Activated CD8-positive, alpha-beta memory T cell treated with anti-CD3 and anti-CD28 coated beads for 48 hours (primary cell): ENCODE results near the gene SLC46A2.

Experiments
- DNase-seq, 3 experiments: peaks; one replicate each; pipeline ENCODE4 v3.0.0-alpha.2; 2020; ENCODE audit warnings: low read depth in 2 of 3, low spot score in 2 of 3

SLC46A2 gene, protein sequence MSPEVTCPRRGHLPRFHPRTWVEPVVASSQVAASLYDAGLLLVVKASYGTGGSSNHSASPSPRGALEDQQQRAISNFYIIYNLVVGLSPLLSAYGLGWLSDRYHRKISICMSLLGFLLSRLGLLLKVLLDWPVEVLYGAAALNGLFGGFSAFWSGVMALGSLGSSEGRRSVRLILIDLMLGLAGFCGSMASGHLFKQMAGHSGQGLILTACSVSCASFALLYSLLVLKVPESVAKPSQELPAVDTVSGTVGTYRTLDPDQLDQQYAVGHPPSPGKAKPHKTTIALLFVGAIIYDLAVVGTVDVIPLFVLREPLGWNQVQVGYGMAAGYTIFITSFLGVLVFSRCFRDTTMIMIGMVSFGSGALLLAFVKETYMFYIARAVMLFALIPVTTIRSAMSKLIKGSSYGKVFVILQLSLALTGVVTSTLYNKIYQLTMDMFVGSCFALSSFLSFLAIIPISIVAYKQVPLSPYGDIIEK

DNA sequence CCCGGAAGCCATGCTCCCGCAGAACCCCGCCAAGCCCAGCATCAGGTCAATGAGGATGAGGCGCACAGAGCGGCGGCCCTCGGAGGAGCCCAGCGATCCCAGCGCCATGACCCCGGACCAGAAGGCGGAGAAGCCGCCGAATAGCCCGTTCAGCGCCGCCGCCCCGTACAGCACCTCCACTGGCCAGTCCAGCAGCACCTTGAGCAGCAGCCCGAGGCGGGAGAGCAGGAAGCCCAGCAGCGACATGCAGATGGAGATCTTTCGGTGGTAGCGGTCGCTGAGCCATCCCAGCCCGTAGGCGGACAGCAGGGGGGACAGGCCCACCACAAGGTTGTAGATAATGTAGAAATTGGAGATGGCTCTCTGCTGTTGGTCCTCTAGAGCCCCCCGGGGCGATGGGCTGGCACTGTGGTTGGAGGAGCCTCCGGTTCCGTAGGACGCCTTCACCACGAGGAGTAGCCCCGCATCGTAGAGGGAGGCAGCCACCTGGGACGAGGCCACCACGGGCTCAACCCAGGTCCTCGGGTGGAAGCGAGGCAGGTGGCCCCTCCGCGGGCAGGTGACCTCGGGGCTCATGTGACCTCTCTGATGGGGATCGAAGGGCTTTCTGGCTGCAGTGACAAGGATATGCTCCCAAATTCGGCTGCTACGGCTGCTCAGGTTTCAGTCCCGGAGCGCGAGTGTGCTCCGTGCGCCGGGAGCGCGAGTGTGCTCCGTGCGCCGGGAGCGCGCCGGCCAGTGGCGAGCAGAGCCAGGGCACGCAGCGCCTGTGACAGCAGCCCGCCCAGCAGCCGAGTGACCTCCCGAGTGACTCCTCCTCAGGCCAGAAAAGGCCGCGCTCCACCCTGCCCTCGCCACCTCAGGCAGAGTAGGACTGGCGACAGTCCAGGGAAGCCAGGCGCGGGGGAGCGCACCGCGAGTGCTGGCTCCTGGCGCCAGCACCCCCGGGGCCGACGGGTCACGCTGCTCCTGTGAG, at the start of gene SLC46A2:
Gene SLC46A2, minus strand, starts transcription at position 771 of the 976 bp plus-strand sequence. Its CDS starts 195 bp downstream, at position 576.
- DNase-seq = no peak

DNA sequence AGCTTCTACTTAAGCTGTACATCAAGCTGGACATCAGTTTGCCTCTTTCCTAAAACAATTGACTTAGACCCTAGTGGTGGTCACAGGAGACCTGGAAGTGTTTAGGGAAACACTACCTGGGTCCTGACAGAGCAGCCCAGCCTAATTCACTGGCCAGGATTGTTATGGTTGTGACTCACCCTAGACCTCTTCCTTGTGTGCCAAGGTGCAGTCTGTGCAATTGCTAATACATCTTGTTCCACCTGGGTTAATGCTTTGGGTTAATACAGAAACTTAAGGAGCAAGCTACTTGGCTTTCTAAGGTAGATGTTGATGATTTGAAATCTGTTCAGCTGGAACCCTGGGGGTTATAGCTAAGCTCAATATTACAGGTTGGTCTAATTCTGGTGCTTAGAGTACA, 48.7 kb upstream of the SLC46A2 start:
- DNase-seq = no peak

DNA sequence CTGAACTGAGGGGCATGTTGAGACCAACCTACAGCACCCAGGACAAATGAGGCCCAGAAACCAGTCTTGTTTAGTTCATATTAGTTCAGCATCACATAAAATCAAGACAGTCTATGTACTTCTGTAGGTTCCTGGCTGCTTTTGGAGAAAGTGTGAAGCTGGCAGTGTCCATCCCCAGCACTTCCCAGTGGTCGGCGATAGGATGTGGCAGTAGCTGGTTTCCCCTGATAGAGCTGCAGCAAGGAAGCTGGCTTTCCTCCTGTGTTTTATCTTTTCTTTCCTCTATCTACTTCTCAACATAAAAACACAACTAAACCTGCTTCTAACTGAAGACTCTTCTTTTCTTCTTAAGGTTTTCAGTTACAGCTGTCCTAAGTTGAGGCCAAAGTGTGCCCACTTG, 43.0 kb upstream of the SLC46A2 start:
- DNase-seq = no peak

DNA sequence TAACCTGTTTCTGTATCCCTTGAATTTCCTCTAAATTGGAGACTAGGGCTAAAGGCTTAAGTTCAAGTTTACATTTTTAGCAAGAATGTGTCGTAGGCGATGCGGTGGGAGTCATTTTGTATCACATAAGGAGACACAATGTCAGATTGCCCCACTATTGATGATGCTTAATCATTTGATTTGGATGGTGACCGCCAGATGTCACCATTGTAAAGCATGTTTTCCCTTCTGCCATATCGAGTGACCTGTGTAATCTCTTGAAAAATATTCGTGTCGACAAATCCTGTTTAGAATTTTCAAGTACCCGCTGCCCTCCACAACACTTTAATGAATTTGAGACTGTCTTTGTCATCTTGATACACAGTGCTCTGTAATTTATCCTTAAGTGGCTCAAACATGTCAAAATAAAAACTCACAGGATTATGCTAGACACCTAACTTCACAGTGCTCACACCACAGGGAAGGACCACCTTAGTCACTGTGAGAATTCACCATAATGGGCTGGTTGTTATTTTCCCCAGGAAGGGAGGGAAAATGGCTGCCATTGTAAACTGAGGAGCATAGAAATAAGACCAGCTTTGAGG, 34.5 kb upstream of the SLC46A2 start:
- no peak for DNase-seq

DNA sequence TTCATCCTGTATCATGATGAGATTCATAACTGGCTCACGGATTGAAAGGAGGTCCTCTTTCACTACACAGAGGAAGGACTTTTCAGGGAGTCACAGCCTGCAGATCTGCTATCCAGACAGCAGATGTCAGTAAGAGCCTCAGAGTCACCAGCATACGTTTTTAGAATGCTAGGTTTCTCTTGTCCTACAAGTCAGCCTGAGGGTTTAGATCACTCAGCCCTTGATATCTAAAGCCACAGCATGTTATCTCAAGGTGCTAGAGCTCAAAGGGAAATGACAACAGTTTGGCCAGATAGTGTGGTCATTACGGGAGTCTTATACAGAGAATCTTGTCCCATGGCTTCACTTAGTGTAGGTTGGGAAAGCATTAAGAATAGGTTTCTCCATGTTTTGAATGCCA, 30.9 kb upstream of the SLC46A2 start:
- DNase-seq = no peak

DNA sequence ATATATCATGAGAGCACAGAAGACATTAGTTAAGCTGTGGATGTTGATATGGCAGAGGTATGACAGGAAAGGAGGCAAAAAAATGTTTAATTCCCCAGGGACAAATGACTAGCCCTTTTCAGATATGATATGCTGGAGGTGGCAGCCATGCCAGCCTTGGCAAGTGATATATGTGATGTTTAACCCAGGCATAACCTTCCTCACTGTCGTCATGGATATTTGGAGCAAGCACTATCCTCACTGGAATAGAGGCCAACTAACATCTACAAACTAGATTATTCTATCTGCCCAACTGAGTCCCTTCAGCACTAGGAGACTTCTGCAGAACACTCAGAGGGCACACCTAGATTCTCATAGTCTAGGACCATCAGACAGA, 27.3 kb upstream of the SLC46A2 start:
- no peak for DNase-seq

DNA sequence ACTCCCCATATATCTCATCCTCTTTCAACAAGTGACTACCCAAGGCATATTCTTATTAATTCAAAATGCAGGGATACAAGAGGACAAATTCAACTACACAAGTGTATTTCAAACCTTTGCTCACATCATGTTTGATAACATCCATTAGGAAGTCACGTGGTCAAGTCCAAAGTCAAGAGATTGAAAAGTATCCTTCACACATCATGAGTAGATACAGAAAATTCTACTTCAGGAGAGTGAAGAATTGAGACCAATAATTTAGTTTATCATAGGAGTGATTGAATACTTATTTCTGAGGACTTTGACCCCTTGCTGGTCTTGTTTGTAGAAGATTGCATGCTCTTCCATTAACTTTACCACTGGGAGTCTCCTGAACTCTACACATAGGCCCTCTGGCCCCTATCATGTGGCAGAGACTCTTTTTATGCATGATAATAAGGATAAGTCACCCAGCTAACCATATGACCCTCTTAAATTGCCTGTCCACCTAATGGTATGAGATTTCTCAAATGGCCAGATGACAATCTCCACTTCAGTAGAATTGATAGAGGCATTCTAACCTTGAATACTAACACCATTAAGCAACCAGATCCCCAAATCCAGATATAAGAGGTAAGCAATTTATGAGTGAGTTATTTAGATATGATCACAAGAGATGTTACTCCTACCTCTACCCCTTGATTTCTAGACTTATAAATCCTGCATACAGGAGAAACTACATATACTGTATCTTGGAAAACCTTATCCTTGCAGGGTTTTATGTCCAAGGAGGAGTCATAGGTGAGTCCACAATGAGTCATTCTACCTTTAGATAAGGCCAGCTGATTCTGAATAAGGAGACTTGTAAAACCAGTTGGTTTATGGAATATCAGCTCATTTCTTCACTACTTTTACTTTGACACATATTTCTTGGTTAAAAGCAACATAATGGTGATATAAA, 26.6 kb upstream of the SLC46A2 start:
- DNase-seq = no peak

DNA sequence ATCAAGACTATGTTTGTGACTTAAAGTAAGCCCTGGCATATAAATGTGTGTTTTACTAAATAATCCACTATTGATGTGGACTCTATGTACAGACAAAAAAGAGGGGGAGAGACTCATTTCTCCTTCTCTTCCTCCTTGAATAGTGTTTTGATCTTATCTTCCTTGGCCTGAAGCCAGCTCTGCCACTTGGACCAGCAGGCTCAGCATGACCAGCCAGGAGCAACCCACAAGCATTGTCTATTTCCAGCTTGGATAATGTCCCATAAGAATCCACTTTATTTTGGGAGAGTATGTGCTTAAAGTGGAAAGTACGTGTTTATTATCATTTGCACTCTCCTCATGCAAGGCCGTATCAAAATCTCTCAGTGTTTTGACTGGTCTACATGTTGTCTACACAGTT, 23.8 kb upstream of the SLC46A2 start:
- DNase-seq = no peak

DNA sequence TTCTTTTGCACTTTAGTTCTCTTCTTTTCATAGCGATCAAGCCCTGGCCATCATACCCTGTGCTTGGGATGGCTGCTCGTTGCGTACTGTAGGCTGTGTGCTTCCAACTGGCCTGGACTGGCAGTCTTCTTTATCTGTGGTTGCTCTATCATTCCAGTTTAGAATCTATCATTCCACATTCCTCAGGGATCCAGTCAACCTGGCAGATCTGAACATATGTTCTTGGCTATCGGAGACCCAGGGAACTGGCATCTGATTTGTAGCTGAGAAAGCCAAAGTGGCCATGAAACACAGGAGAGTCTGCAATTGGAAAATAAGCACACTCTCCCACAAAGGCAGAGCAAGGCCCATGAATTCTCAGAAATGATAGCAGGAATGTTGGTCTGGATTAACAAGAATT, 22.6 kb upstream of the SLC46A2 start:
- no peak for DNase-seq

DNA sequence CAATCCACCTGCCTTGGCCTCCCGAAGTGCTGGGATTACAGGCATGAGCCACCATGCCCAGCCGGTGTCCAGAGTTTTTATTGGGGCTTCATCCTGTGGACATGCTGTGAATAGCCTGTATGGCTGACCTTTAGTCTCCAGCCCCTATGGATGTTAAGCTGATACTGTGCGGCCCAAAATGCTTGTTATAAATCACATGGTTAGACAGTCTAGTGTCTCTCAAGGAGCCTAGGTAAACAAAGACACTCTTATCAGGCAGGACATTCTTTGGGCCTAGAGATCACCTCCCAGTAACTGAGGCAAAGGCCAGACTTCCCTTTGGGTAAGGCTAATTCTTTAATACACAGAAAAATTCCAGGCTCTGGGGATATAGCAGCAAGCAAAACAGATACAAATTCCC, 22.0 kb upstream of the SLC46A2 start:
- DNase-seq = no peak

DNA sequence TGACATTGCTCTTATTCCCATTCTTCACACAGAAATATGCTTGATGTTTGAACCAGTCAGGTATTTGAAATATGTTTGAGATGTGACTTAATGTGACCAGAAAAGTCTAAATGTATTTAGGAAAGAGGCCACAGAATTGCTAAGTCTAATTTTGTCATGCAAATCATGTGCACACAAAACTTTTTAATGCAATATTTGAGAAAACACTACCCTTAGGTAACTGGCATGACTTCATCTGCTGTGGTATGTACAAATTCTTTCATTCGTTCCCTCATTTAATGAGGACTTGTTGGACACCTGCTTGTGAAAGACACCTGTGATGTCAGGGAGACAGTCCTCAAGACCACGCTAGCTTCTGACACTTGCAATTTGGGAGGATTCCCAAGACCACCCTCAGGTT, 21.1 kb upstream of the SLC46A2 start:
- no peak for DNase-seq

DNA sequence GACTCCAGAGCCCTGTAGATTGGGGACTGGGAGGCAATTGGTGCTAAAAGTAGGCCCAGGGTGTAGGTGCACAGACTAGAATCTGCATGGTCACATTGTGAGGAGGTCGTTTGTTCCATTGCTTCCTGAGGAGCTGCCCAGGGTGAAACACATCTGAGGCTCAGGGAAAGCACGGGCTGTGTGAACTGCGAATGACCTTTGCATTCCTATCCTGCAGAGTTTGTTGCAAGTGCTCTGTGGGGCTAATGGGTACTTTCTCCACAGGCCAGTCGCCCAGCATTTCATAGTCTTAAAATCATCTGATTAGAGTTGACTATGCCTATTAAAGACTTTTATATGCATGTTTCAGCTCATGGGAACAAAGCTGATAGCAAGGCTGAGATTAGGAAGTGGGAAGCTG, 14.4 kb upstream of the SLC46A2 start:
- DNase-seq = no peak

DNA sequence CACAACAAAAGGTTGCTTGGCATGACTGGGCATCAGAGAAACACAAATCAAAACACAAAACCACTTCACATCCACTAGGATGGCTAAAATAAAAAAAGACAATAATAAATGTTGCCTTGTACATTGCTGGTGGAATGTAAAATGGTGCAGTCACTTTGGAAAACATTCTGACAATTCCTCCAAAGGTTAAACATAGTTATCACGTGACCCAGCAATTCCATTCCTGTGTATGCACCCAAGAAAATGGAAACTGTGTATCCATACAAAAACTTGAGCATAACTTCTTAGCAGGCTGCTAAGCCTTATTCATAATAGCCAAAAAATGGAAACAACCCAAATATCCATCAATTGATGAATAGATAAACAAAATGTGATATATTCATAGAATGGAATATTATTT, 10.2 kb upstream of the SLC46A2 start:
- no peak for DNase-seq

DNA sequence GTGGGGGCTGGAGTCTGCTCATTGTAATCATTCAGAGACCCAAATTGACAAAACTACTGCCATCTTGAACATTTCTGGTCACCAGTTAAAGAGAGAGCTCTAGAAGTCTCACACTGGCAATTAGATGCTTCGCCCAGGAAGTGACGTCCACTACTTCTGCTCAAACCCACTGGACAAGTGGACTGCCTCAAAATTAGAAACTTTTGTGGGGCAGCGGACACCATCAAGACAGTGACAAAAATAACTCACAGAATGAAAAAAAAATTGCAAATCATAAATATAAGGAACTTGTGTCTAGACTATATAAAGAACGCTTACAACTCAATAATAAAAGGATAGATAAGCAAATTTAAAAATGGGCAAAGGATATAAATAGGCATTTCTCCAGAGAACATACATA, 9.8 kb upstream of the SLC46A2 start:
- no peak for DNase-seq

DNA sequence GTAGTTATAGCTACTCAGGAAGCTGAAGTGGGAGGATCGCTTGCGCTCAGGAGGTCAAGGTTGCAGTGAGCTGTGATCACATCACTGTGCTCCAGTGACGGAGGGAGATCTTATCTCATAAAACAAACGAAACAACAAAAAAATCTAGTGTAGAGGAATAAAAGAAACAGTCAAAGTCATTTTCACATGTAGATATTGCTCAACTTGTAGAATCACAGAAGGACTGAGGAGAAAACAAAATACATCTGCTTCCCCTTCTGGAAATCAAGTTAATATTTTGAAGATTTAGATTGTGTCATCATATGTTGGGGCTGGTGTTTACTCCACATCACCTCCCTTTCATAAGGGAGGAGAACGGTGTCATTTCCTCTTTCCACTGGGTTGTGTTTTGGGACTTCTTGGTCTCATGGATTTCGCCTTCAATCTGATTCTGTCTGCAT, 8.2 kb upstream of the SLC46A2 start:
- DNase-seq = no peak

DNA sequence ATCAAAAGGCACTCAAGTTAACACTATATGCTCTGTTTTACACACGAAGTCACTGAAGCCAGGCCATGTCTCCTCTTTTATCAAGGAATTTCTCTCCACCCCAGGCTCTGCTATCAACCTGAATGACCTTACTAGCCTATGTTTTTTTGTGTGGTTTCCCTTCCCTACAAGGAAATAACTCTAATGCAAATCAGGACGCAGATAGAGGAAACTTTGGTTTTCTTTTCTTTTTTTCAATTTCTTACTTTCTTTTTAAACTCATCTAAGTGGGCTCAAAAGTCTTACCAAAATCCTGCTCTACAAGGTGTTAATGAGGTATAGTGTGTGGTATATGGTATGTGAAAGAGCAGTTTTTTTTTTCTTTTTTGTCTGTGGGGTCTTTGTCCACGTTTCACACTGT, 5.5 kb upstream of the SLC46A2 start:
- DNase-seq = no peak

DNA sequence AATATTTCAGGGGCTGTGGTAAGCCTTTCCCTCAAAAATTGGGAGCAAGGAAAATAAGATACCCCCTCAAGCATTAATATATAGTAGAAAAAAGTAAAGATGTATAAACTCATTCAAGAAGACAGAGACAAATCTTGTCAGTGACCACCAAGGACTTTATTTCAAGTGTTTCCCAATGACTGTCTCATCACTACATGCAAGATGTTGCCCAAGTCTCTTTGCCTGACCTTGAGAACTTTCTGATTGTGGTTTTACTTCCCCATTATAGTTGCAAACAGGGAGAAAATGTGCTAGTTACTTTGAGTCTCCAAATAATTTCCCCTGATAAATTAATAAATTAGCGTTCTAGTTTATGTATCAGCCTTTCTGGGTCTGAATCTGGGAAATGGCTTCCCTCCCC, 4.0 kb upstream of the SLC46A2 start:
- no peak for DNase-seq

DNA sequence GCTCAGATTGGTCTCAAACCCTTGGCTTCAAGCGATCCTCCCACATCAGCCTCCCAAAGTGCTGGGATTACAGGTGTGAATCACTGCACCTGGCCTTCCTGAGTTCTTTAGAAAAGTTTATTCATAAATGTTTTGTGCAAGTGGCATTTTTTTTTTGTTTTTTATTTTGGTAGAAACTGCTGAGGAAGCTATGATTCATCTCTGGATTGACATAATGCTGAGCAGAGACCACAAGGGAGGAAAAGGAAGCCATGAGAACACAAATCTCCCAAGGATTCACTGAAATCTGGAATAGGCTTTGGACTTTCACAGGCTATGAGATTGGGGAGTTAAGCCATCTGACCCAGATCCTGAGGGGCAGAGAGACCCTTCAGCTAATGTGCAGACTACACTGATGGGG, 3.4 kb upstream of the SLC46A2 start:
- no peak for DNase-seq

DNA sequence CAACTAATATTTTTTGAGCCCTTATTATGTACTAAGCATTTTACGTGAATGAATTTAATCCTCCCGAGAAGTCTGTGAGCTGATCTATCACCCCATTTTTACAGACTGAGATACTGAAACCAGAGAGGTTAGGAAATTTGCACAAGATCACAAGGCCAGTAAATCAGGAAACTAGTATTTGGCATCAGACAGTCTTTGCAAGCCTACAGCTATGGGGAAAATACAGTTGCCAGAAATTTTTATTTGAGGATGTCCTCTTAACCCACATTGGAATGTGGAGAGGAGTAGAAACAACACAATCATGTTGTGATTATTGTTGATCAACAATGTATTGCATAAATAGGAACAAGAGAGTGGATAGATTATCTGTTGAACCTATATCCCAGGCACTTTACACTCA, 2.3 kb upstream of the SLC46A2 start:
- no peak for DNase-seq

DNA sequence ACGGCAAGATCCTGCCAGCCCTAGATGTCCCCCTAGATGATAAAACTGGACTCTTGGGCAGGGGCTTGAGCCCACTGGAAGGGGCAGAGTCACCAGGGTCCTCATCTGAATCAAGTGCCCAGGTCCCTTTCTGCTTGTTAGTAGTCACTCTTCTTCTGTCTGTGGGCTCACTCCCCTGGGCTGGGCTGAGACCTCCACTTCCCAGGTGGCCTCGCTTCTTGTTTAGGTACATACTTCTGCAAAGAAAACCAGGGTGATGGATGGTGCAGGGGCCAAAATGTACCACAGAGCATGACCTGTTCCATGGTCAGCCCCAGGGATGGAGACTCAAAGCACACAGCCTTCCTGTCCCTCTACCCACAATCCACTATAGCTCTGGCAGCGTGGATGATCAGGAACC, 845 bp upstream of the SLC46A2 start:
- DNase-seq = no peak

DNA sequence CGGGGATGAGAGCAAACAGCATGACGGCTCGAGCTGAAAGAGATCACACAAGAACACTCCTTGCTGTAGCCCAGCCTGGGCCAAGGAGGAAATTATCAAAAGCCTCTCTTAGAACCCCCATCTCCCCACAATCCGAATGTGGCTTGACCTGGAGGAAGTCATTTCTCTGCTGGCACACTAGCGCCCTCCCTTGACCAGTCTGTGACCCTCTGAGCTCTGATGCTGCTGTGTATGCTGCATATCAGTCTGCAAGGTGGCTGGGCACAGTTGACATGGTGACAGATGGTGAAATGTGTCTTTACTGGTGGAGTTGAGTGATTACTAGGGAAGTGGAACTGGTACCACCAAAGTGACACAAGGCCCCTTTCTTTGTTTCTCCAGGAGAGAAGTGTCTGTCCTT, 3.3 kb downstream of the SLC46A2 start:
- no peak for DNase-seq
